ENCODE data around the gene CEP104.
A peak's percentile ranks its signal among the peaks of the same experiment; 100 is the strongest.

Gene CEP104

GRCh38 chr1:3777647-3778589 lies 79.1 kb downstream of the CEP104 start:
- no peak for DNase-seq

DNA sequence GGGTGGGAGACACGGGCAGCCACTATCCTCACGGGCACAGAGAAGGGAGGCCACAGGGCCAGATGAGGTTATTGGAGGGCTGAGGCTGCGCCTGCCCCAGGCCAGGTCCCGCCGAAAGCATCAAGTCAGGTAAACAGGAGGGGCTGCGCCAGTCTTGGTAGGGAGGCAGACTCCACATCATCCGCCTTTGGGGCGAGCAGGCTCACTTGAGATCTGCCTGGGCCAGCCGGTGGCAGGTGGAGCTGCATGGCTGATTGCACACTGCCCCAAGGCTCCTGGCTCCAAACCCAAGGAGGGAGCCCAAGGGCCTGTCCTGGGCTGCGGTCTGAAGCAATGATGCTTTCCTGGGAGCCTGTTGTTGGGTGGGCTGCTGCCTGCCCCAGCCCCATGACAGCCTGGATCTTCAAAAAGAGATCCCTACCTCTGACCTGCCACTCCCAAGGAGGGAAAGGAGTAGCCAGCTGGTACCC lies 79.9 kb downstream of the CEP104 start:
- no peak for DNase-seq

GRCh38 chr1:3776231-3776961 lies 80.6 kb downstream of the CEP104 start:
- no peak for DNase-seq

GRCh38 chr1:3775490-3776230 lies 81.4 kb downstream of the CEP104 start:
- peak; percentile 38 for DNase-seq

GRCh38 chr1:3774946-3775489 lies 82.0 kb downstream of the CEP104 start:
- no peak for DNase-seq

DNA sequence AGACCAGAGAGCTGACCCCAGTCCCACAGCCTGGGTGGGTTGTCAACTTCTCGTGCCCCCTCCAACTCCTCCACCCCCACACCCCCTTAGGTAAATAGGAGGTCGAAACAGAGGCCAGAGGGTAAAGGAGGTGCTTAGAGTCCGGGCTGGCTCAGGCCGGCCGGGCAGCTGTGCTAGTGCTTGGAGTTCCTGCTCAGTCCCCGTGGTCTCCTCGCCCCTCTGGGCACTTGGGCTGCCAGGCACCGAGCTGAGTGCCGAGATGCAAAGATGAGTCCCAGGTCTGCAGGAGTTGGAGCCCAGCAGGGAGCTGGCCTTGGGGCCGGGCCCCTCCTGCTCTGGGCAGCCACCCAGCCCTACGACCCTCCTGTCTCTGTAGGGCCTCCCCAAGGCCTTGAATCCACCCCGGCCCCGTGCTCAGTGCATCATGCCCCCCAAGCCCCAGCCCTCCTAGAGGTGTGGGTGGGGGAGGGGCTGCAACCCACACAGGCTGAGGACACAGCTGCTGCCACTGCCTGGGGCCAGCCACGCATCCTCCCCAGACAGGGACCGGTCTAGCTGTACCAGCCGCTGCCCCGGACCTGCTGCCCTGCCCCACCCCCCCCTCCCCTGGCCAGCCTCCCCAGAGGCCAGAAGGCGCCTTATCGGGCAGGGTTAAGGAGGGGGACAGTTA lies 82.6 kb downstream of the CEP104 start:
- DNase-seq: no peak

GRCh38 chr1:3773572-3774275 lies 83.3 kb downstream of the CEP104 start:
- DNase-seq: no peak

- DNase-seq: no peak
Measured at GRCh38 chr1:3772715-3773571, 84.1 kb downstream of the CEP104 start, which contains the start of gene SMIM1. SMIM1 (plus strand) TSS chr1:3772749; CDS start chr1:3775374, 2,625 bp downstream.

DNA sequence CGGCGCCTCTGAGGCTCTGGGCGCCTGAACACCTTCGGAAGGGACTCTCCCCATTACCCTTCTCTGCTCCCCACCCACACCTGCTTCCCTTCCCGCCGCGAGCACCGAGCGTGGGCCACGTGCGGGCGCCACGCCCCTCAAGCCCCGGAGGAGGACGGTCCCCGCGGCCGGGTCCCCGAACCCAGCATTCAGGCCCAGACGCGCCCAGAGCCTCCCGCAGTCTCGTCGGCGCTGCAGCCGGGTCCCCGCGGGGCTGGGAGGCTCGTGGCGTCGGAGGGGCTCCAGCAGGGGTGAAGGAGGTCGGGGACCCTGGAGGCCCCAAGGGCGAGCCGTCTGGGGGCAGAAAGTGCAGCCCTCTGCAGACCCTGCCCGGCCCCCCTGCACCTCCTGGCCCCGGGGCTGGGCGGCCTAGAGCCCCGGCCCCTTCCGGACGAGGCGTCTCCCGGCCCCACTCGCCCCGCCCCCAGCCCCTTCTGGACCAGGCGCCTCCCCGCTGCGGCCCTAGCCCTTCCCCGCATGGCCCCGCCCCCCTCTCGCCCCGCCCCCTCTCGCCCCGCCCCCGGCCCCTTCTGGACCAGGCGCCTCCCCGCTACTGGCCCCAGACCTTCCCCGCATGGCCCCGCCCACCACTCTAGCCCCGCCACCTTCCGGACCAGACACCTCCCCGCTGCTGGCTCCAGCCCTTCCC lies 84.8 kb downstream of the CEP104 start:
- DNase-seq: peak; percentile 81

DNA sequence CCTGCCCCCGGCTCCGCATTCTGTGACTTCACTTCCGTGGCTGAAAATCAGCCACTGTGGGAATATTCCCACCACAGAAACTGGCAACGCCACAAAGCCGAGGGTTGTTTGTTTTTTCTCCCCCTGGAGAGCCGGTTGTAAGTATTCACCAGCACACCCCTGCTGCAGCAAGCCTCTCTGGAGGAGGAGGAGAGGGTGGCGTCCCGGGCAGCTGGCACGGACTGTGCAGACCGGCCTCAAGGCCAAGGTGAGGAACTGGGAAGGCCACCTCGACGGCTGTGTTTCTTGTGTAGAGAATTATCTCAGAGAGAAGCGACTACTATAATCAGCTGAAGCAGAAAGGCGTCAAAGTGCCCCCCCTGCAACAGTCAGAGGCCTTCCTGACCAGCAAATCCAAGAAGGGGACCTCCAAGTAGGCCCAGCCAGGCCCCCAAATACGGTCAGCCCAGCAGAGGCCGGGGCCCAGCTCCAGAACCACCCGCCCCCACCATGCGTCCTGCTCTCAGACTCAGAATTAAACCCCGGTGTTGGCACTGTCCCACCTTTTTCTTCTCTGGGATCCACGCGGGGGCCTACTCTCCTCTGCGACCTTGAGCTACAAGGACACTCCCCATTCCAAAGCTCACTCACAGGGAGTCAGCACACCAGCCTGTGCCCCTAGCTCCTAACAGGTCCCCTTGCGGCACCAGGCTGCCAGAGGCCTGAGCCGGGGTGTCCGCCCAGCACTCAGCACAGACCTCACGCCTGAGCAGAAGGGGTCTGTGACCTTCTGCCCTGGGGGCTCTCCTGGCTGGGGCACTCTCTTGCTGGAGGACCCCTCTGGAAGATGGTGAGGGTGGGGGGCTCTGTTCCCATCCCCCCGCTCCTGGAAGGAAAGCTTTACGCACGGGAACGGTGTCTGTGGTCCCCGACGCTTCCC lies 85.6 kb downstream of the CEP104 start:
- no peak for DNase-seq

DNA sequence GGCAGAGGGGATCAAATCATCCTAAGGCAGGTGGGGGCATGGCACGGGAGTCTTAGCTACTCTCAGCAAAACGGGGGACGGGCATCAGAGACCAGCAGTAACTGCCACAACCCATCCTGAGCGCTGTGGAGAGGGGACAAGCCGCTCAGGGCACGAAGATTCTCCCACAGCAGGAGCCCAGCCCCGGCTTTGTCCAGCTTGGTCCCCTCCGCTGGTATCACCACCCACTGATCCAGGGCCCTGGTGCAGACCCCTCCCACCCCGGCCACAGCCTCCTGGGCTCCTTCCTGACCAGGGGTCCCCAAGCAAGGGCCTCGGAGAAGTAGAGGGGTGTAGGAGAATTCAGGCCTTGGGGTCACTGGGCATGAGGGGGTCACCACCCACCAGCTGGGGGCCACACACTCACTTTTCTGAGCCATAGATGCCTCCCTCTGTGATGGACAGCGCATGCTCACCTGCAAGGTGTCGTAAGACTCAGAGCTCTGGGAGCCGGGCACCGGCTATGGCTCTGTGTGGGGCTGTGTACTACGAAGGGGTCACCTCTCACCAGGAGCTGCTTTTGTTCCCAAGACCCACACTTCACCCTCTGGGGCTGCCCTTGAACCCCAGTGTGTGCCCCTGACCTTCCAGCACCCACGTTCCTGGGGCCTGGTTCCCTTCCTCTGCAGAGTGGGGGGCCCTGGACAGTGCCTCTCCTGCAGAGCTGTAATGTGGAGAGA lies 86.8 kb downstream of the CEP104 start:
- no peak for DNase-seq

GRCh38 chr1:3768811-3769390 lies 88.1 kb downstream of the CEP104 start:
- DNase-seq: no peak

DNA sequence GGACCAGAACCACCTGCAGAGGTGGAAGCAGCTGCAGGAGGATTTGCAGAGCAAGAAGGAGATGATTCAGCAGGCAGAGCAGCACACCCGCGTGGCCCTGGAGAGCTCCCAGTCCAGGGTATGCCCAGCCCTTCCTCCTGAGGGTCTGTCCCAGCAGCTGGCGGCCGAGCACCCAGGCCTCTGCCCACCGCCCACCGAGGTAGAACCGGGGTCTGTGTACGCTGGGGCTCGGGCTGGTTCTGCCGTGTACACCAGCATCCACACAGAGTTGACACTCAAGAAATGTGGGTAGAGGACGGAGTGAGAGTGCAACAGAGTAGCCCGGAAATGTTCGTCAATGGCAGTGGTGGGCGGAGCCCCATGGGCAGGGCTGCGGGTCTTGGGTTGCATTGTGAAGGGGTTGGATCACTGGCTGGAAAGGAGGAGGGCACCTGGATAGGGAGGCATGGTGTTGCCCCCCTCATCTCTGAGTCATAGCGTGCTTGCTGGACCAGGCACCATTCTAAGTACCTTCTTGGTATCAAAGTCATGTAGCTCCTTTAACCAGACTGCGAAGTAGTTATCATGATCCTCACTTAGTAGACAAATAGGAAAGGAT lies 89.6 kb downstream of the CEP104 start:
- no peak for DNase-seq

- DNase-seq: no peak
Measured at GRCh38 chr1:3763351-3764125, 93.5 kb downstream of the CEP104 start.

- no peak for DNase-seq
Measured at GRCh38 chr1:3762873-3763228, 94.2 kb downstream of the CEP104 start.

Measured in fibroblast of skin of abdomen (primary cell).